Hepatocyte (in vitro differentiated cells): Measurements from ENCODE around the gene LGALS16.

ENCODE experiments used
- CTCF ChIP-seq: fragments of 200-600 bp; sonication (generic); IDR thresholded peaks from 2 replicates; pipeline ENCODE4 v1.5.1; 2016; ENCODE audit warnings: antibody characterized with exemption, mild to moderate bottlenecking; ENCODE audit not compliant: poor library complexity
- EZH2 ChIP-seq: fragments of 200-600 bp; sonication (generic); IDR thresholded peaks from 2 replicates; pipeline ENCODE4 v1.6.1; 2016; ENCODE audit warnings: antibody characterized with exemption, mild to moderate bottlenecking, borderline replicate concordance

GRCh38 chr19:39684267-39684666 is 28.6 kb downstream of the LGALS16 start:
- TF ChIP-seq CTCF = no peak
- TF ChIP-seq EZH2 = no peak
